ENCODE measurements around the gene SART3.
A peak's percentile ranks its signal among the peaks of the same experiment; 100 is the strongest.

GRCh38 chr12:108563136-108563803 lies 2.3 kb upstream of the SART3 start:
- TF ChIP-seq POLR2A (IDR thresholded peaks at IDR 0.05) (no peak), CTCF (IDR thresholded peaks at IDR 0.05) (peak in 5 of 7 experiments; percentile 62 to 89 (median 77)), EP300 (IDR thresholded peaks at IDR 0.05) (no peak)
